HUES6 (cell line): ENCODE measurements around the gene CHORDC1.
"Not testable (repeated sequence)": the region's sequence is repeated elsewhere in the genome, so short reads cannot be mapped to it uniquely, and the experiment has no call there.

ENCODE experiments used
- H3K27ac ChIP-seq: 2 replicates; pipeline ENCODE4 v1.7.0; 2013; ENCODE audit warnings: low read depth, mild to moderate bottlenecking, low read length, inconsistent platforms
- H3K27me3 ChIP-seq: 2 replicates; pipeline ENCODE4 v1.6.1; 2013; ENCODE audit warnings: low read length; ENCODE audit not compliant: control insufficient read depth, insufficient read depth
- H3K36me3 ChIP-seq: 2 replicates; pipeline ENCODE4 v1.6.1; 2013; ENCODE audit warnings: low read length; ENCODE audit not compliant: control insufficient read depth, insufficient read depth
- H3K4me1 ChIP-seq: 2 replicates; pipeline ENCODE4 v1.6.1; 2013; ENCODE audit warnings: low read length; ENCODE audit not compliant: control insufficient read depth, insufficient read depth
- H3K4me3 ChIP-seq: 2 replicates; pipeline ENCODE4 v1.5.1; 2013; ENCODE audit warnings: low read depth, low read length
- H3K9ac ChIP-seq: one replicate; pipeline ENCODE4 v1.6.1; 2013; ENCODE audit warnings: mild to moderate bottlenecking, low read length
- H3K9me3 ChIP-seq: 2 replicates; pipeline ENCODE4 v1.6.1; 2013; ENCODE audit warnings: low read depth, low read length; ENCODE audit not compliant: control insufficient read depth, insufficient read depth

Gene CHORDC1

GRCh38 chr11:90179923-90180322 lies 42.9 kb downstream of the CHORDC1 start:
- no peak overlapping the region for H3K27ac ChIP-seq

GRCh38 chr11:90178751-90179150 lies 44.1 kb downstream of the CHORDC1 start:
- Histone ChIP-seq H3K4me3 (no peak overlapping the region), H3K27ac (no peak overlapping the region), H3K9ac (no peak overlapping the region), H3K27me3 (no peaks in the 10 kb centered on the region), H3K9me3 (no peaks in the 10 kb centered on the region), H3K36me3 (no peaks in the 10 kb centered on the region; the same call in 1 of the 2 replicates), H3K4me1 (no peaks in the 10 kb centered on the region)

More at GRCh38 chr11:90179923-90180322, 42.9 kb downstream of the CHORDC1 start:
- H3K4me1 ChIP-seq: no peaks in the 10 kb centered on the region
- H3K27me3 ChIP-seq: no peaks in the 10 kb centered on the region
- no peak overlapping the region for H3K4me3 ChIP-seq
- H3K9ac ChIP-seq: no peak overlapping the region
- no peaks in the 10 kb centered on the region; the same call in 1 of the 2 replicates for H3K36me3 ChIP-seq
- no peaks in the 10 kb centered on the region for H3K9me3 ChIP-seq

GRCh38 chr11:90176069-90176468 lies 46.8 kb downstream of the CHORDC1 start:
- Histone ChIP-seq H3K9me3 (no peaks in the 10 kb centered on the region), H3K27ac (no peak overlapping the region)

GRCh38 chr11:90171359-90171758 lies 51.5 kb downstream of the CHORDC1 start:
- Histone ChIP-seq H3K4me1 (no peaks in the 10 kb centered on the region), H3K36me3 (no peaks in the 10 kb centered on the region), H3K9ac (no peak overlapping the region), H3K9me3 (no peaks in the 10 kb centered on the region), H3K27me3 (no peaks in the 10 kb centered on the region), H3K4me3 (no peak overlapping the region), H3K27ac (no peak overlapping the region)

More at GRCh38 chr11:90176069-90176468, 46.8 kb downstream of the CHORDC1 start:
- Histone ChIP-seq H3K36me3 (no peaks in the 10 kb centered on the region), H3K9ac (no peak overlapping the region), H3K27me3 (no peaks in the 10 kb centered on the region), H3K4me1 (no peaks in the 10 kb centered on the region), H3K4me3 (no peak overlapping the region)

GRCh38 chr11:90168571-90168970 lies 54.3 kb downstream of the CHORDC1 start:
- H3K27me3 ChIP-seq: no peaks in the 10 kb centered on the region
- no peaks in the 10 kb centered on the region for H3K4me1 ChIP-seq
- H3K9me3 ChIP-seq: no peaks in the 10 kb centered on the region
- H3K9ac ChIP-seq: no peak overlapping the region
- no peak overlapping the region for H3K4me3 ChIP-seq
- no peak overlapping the region for H3K27ac ChIP-seq
- H3K36me3 ChIP-seq: no peaks in the 10 kb centered on the region

GRCh38 chr11:90167704-90168103 lies 55.1 kb downstream of the CHORDC1 start:
- H3K36me3 ChIP-seq, H3K9ac ChIP-seq, H3K4me3 ChIP-seq, H3K27me3 ChIP-seq, H3K9me3 ChIP-seq, H3K4me1 ChIP-seq, H3K27ac ChIP-seq: not testable (repeated sequence)

- not testable (repeated sequence) for H3K4me3 ChIP-seq, H3K9me3 ChIP-seq, H3K4me1 ChIP-seq, H3K27me3 ChIP-seq, H3K27ac ChIP-seq, H3K36me3 ChIP-seq, H3K9ac ChIP-seq
Observed at GRCh38 chr11:90166982-90167573, 55.8 kb downstream of the CHORDC1 start.
